HCT116 (cell line): ENCODE data around the gene MRPS27. TPM values are rescaled to one million over a fixed set of nuclear protein-coding genes. Genes with fewer than 3 reads are reported as not detected.

Experiments used
- ATAC-seq: fragments of 200-7000 bp; cut with Tn5 transposase; 2 replicates; pipeline ENCODE4 v1.9.1; 2020; ENCODE audit warnings: mild to moderate bottlenecking, moderate library complexity
- BruUV-seq: library from RNA; stranded (reverse); fragments of 400-500 nt; replicated peaks from 2 replicates; lab custom pipeline; 2021; lab: Mats Ljungman, UMichigan
- CTCF ChIA-PET: fragments of 300-600 bp; sonication (Branson Sonifier 250); formaldehyde crosslinking; loops from one replicate; lab custom pipeline; 2021; ENCODE audit warnings: antibody characterized with exemption; lab: Charles Lee
- POLR2A ChIA-PET: fragments of 300-600, 350-600 bp; sonication (Branson Sonifier 250); formaldehyde crosslinking; loops from one replicate; lab custom pipeline; 2021; ENCODE audit warnings: antibody characterized with exemption; lab: Charles Lee
- RAD21 ChIA-PET, 2 experiments: fragments of 300-600 bp; sonication (Branson Sonifier 250); formaldehyde crosslinking; loops; one replicate each; lab custom pipeline; 2023; ENCODE audit warnings: low total read pairs in 2 of 2; ENCODE audit not compliant: uncharacterized antibody in 2 of 2, unreplicated experiment in 2 of 2, low non-redundant PET in 1 of 2; lab: Charles Lee
- DNase-seq: peaks from one replicate; pipeline ENCODE4 v3.0.0-alpha.2; 2010; ENCODE audit warnings: low read depth, low spot score
- H2AFZ ChIP-seq: fragments of 200-600 bp; shearing (Covaris generic), sonication (generic); 2 replicates; pipeline ENCODE4 v1.6.1; 2017; ENCODE audit warnings: low read depth, mixed run types, mixed read lengths, antibody characterized with exemption, low read length; ENCODE audit not compliant: poor library complexity, severe bottlenecking
- H3K27ac ChIP-seq: 2 replicates; pipeline ENCODE4 v1.5.1; 2012; ENCODE audit warnings: low read depth, low read length
- H3K27me3 ChIP-seq: fragments of 200-600 bp; sonication (generic); 2 replicates; pipeline ENCODE4 v1.6.1; 2016; ENCODE audit warnings: mixed run types, low read length, mixed read lengths; ENCODE audit not compliant: insufficient read depth
- H3K36me3 ChIP-seq, 2 experiments: fragments of 200-500 bp in 1 of 2; fragments of 200-600 bp in 1 of 2; sonication (Bioruptor generic) in 1 of 2; sonication (generic) in 1 of 2; 2 replicates each; pipeline versions ENCODE4 v1.5.1 to v1.6.1; 2014 to 2016; ENCODE audit warnings: low read length in 2 of 2, inconsistent platforms in 1 of 2, mixed read lengths in 1 of 2, mixed run types in 1 of 2; ENCODE audit not compliant: insufficient read depth in 2 of 2, control insufficient read depth in 1 of 2
- H3K4me1 ChIP-seq, 2 experiments: fragments of 200-600 bp in 1 of 2; sonication (generic) in 1 of 2; 2 replicates each; pipeline versions ENCODE4 v1.5.1 to v1.6.1; 2012 to 2017; ENCODE audit warnings: low read length in 2 of 2, inconsistent platforms in 1 of 2, mild to moderate bottlenecking in 1 of 2, mixed read lengths in 1 of 2, mixed run types in 1 of 2, moderate library complexity in 1 of 2; ENCODE audit not compliant: insufficient read depth in 2 of 2, control insufficient read depth in 1 of 2
- H3K4me2 ChIP-seq: fragments of 200-600 bp; sonication (generic); 2 replicates; pipeline ENCODE4 v1.6.1; 2017; ENCODE audit warnings: mixed run types, low read length, mixed read lengths
- H3K4me3 ChIP-seq, 2 experiments: fragments of 200-600 bp in 1 of 2; sonication (generic) in 1 of 2; replicated peaks in 1 of 2; 2 replicates each; pipeline ENCODE4 v1.5.1; 2011 to 2016; ENCODE audit warnings: low read length in 2 of 2, control low read depth in 1 of 2, low read depth in 1 of 2, mild to moderate bottlenecking in 1 of 2, mixed read lengths in 1 of 2, mixed run types in 1 of 2
- H3K79me2 ChIP-seq: fragments of 200-600 bp; sonication (generic); 2 replicates; pipeline ENCODE4 v1.6.1; 2017; ENCODE audit warnings: mild to moderate bottlenecking, mixed run types, low read length, moderate library complexity, mixed read lengths; ENCODE audit not compliant: insufficient read depth
- H3K9ac ChIP-seq: fragments of 200-600 bp; sonication (generic); 2 replicates; pipeline ENCODE4 v1.6.1; 2016; ENCODE audit warnings: low read length, mixed read lengths
- H3K9me2 ChIP-seq: fragments of 200-600 bp; sonication (generic), shearing (Covaris generic); 2 replicates; pipeline ENCODE4 v1.6.1; 2017; ENCODE audit warnings: mixed run types, mild to moderate bottlenecking, moderate library complexity; ENCODE audit not compliant: insufficient read depth
- H3K9me3 ChIP-seq, 2 experiments: fragments of 200-500 bp in 1 of 2; fragments of 200-600 bp in 1 of 2; sonication (Bioruptor generic) in 1 of 2; sonication (generic) in 1 of 2; 2 replicates each; pipeline ENCODE4 v1.6.1; 2014 to 2017; ENCODE audit warnings: low read length in 2 of 2, mixed read lengths in 2 of 2, inconsistent platforms in 1 of 2, low read depth in 1 of 2, mild to moderate bottlenecking in 1 of 2, mixed run types in 1 of 2, moderate library complexity in 1 of 2; ENCODE audit not compliant: control insufficient read depth in 1 of 2, insufficient read depth in 1 of 2
- H4K20me1 ChIP-seq: fragments of 200-600 bp; sonication (generic), shearing (Covaris generic); 2 replicates; pipeline ENCODE4 v1.6.1; 2017; ENCODE audit warnings: mixed run types, mild to moderate bottlenecking, moderate library complexity; ENCODE audit not compliant: insufficient read depth
- CBX3 ChIP-seq: IDR thresholded peaks from 2 replicates; pipeline ENCODE4 v1.6.1; 2012; ENCODE audit warnings: low read depth
- CEBPB ChIP-seq: IDR thresholded peaks from 2 replicates; pipeline ENCODE4 v1.6.1; 2012; ENCODE audit warnings: low read depth
- EGR1 ChIP-seq: IDR thresholded peaks from 2 replicates; pipeline ENCODE4 v1.6.1; 2012; ENCODE audit warnings: low read depth
- EZH2 ChIP-seq: fragments of 200-600 bp; sonication (generic); IDR thresholded peaks from 2 replicates; pipeline ENCODE4 v1.6.1; 2017; ENCODE audit warnings: antibody characterized with exemption, mixed run types
- EZH2phosphoT487 ChIP-seq: fragments of 200-600 bp; IDR thresholded peaks from 2 replicates; pipeline ENCODE4 v1.6.1; 2018; ENCODE audit warnings: antibody characterized with exemption, borderline replicate concordance
- FOSL1 ChIP-seq: IDR thresholded peaks from 2 replicates; pipeline ENCODE4 v1.6.1; 2012; ENCODE audit warnings: low read depth
- POLR2A ChIP-seq: IDR thresholded peaks from 2 replicates; pipeline ENCODE4 v1.7.0; 2011; ENCODE audit warnings: borderline replicate concordance; ENCODE audit not compliant: insufficient read depth, insufficient read length; ENCODE audit errors: extremely low read depth
- POLR2AphosphoS5 ChIP-seq: IDR thresholded peaks from 2 replicates; pipeline ENCODE4 v1.6.1; 2011; ENCODE audit warnings: mild to moderate bottlenecking, low read depth, low read length, moderate library complexity
- RAD21 ChIP-seq: IDR thresholded peaks from 2 replicates; pipeline ENCODE4 v1.6.1; 2012; ENCODE audit warnings: low read depth, mild to moderate bottlenecking
- SRF ChIP-seq: IDR thresholded peaks from 2 replicates; pipeline ENCODE4 v1.6.1; 2012; ENCODE audit warnings: low read depth
- ZFX ChIP-seq: fragments of 450-650 bp; IDR thresholded peaks from 2 replicates; pipeline ENCODE4 v1.6.1; 2017
- intact Hi-C: fragments of 100-400 bp; cut with micrococcal nuclease; formaldehyde crosslinking; loops from 2 replicates; pipeline ENCODE4 v1.10.0; 2022
- total RNA-seq: library from RNA; stranded (reverse); gene quantifications from one replicate; pipeline ENCODE4 v1.2.1, GENCODE V29; 2021; ENCODE audit not compliant: unreplicated experiment
- TF ChIP-seq, protein P1 (sequence below): IDR thresholded peaks from 2 replicates; pipeline ENCODE4 v1.6.1; 2012
- TF ChIP-seq, protein P2 (sequence below): IDR thresholded peaks from 2 replicates; pipeline ENCODE4 v1.6.1; 2012
- TF ChIP-seq, protein P3 (sequence below): IDR thresholded peaks from 2 replicates; pipeline ENCODE4 v1.6.1; 2012; ENCODE audit warnings: low read depth

The MRPS27 gene
- total RNA-seq, 1 experiment from 2014 or later: 113 TPM

DNA sequence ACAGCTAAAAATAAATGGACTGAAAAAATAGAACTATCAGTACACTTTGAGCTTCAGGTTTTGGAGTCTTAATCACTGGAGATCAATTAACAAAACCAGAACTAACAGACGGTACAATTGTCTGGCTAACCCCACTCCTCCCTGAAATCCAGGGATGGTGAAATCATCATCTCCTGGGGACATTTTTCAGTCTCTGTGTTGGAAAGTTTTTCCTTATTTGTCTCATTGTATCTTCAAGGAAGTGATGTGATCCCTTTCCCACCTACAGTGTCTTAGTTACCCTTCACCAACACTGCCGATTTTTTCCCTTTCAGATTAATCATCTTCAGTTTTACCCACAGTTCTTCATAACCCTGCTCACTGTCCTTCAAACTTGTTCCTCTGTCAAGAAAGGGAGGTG lies 130.9 kb downstream of the MRPS27 start:
- no peaks in the 10 kb centered on the region for H3K79me2 ChIP-seq
- H3K4me1 ChIP-seq: no peaks in the 10 kb centered on the region
- H3K9ac ChIP-seq: no peak overlapping the region
- no peak overlapping the region for H3K4me3 ChIP-seq
- RAD21 ChIA-PET: no interaction called here
- CTCF ChIA-PET: no interaction called here
- no peak for TF ChIP-seq EZH2phosphoT487
- TF ChIP-seq FOSL1: no peak
- TF ChIP-seq CEBPB: no peak
- TF ChIP-seq EZH2: no peak
- no peak for TF ChIP-seq SRF
- TF ChIP-seq ZFX: no peak
- no peak for TF ChIP-seq RAD21
- TF ChIP-seq CBX3: no peak
- TF ChIP-seq POLR2A: no peak
- TF ChIP-seq, protein P1, sequence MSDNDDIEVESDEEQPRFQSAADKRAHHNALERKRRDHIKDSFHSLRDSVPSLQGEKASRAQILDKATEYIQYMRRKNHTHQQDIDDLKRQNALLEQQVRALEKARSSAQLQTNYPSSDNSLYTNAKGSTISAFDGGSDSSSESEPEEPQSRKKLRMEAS: no peak
- TF ChIP-seq, protein P2, sequence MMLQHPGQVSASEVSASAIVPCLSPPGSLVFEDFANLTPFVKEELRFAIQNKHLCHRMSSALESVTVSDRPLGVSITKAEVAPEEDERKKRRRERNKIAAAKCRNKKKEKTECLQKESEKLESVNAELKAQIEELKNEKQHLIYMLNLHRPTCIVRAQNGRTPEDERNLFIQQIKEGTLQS: no peak
- TF ChIP-seq POLR2AphosphoS5: no peak
- TF ChIP-seq, protein P3, sequence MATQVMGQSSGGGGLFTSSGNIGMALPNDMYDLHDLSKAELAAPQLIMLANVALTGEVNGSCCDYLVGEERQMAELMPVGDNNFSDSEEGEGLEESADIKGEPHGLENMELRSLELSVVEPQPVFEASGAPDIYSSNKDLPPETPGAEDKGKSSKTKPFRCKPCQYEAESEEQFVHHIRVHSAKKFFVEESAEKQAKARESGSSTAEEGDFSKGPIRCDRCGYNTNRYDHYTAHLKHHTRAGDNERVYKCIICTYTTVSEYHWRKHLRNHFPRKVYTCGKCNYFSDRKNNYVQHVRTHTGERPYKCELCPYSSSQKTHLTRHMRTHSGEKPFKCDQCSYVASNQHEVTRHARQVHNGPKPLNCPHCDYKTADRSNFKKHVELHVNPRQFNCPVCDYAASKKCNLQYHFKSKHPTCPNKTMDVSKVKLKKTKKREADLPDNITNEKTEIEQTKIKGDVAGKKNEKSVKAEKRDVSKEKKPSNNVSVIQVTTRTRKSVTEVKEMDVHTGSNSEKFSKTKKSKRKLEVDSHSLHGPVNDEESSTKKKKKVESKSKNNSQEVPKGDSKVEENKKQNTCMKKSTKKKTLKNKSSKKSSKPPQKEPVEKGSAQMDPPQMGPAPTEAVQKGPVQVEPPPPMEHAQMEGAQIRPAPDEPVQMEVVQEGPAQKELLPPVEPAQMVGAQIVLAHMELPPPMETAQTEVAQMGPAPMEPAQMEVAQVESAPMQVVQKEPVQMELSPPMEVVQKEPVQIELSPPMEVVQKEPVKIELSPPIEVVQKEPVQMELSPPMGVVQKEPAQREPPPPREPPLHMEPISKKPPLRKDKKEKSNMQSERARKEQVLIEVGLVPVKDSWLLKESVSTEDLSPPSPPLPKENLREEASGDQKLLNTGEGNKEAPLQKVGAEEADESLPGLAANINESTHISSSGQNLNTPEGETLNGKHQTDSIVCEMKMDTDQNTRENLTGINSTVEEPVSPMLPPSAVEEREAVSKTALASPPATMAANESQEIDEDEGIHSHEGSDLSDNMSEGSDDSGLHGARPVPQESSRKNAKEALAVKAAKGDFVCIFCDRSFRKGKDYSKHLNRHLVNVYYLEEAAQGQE: no peak
- TF ChIP-seq EGR1: no peak
- H3K27ac ChIP-seq: no peak overlapping the region
- intact Hi-C loops: no loop called here
- H3K4me2 ChIP-seq: no peak overlapping the region
- no peaks in the 10 kb centered on the region for H3K27me3 ChIP-seq
- no peaks in the 10 kb centered on the region for H4K20me1 ChIP-seq
- ATAC-seq (no peak), DNase-seq (no peak)
- H3K36me3 ChIP-seq: no peaks in the 10 kb centered on the region
- BruUV-seq: no TSS peak
- H3K9me2 ChIP-seq: no peaks in the 10 kb centered on the region
- no peaks in the 10 kb centered on the region for H3K9me3 ChIP-seq
- POLR2A ChIA-PET: no interaction called here
- H2AFZ ChIP-seq: no peak overlapping the region
